Kidney epithelial cell (primary cell): ENCODE data around the gene ZNF79. TPM values are rescaled to one million over a fixed set of nuclear protein-coding genes. Genes with fewer than 3 reads are reported as not detected.

Experiments used
- DNase-seq: peaks from one replicate; pipeline ENCODE4 v3.0.0-alpha.2; 2010; ENCODE audit warnings: low read depth
- H3K27me3 ChIP-seq: 2 replicates; pipeline ENCODE4 v1.6.0; 2011; ENCODE audit warnings: low read length; ENCODE audit not compliant: control insufficient read depth, insufficient read depth
- H3K36me3 ChIP-seq: 2 replicates; pipeline ENCODE4 v1.5.1; 2011; ENCODE audit warnings: low read length; ENCODE audit not compliant: control insufficient read depth, insufficient read depth
- H3K4me3 ChIP-seq: 2 replicates; pipeline ENCODE4 v1.5.1; 2011; ENCODE audit warnings: low read depth, mild to moderate bottlenecking, control low read depth, low read length
- total RNA-seq: library from RNA; depleted of rRNA; stranded (reverse); fragments of >200 nt; gene quantifications from 2 replicates; pipeline ENCODE4 v1.2.3, GENCODE V29; 2015
- TF ChIP-seq, protein P1 (sequence below): IDR thresholded peaks from 2 replicates; pipeline ENCODE4 v1.5.1; 2011; ENCODE audit warnings: mild to moderate bottlenecking, moderate library complexity, low read length, control low read depth, inconsistent platforms; ENCODE audit not compliant: insufficient read depth, poor library complexity, severe bottlenecking

Gene ZNF79
- total RNA-seq = 5.1 and 5.7 TPM in 2 replicates

DNA sequence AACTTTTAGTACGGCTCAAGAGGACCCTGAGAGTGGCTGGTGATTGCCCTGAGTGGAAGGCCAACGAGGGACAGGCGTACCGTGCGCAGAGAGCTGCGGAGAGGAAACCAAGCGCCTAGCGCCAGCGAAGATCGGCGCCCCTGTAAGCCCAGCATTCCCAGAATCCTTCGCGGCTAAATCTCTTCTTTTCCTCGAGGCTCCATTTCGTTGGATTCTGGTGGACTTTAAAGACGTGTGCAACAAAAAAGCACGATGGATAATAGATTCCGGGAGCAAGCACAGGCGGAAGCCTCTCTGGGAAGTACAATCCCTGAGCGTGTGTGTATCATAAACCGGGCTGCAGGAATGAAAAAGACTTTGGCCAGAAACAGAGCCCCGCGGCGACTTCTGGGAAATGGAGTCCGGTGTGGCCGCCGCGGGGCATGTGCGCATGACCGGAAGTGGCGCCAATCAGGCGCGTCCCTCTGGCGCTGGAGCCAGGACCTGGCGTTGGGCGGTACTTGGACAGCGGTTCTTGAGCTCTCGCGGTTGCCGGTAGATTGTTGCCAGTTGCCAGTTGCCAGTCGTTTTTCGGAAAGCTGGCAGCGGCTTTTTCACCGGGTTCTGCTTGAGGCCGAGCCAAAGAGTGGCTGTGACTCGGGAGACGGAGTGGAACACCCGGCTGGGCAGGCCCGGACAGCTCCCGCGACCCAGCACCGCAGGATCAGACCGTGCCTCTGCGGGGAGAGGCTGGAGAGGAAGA is at the start of gene ZNF79:
ZNF79 (plus strand) TSS at position 449 of the 742 bp plus-strand sequence. CDS start 406 bp downstream, outside the sequence.
- TF ChIP-seq, protein P1, sequence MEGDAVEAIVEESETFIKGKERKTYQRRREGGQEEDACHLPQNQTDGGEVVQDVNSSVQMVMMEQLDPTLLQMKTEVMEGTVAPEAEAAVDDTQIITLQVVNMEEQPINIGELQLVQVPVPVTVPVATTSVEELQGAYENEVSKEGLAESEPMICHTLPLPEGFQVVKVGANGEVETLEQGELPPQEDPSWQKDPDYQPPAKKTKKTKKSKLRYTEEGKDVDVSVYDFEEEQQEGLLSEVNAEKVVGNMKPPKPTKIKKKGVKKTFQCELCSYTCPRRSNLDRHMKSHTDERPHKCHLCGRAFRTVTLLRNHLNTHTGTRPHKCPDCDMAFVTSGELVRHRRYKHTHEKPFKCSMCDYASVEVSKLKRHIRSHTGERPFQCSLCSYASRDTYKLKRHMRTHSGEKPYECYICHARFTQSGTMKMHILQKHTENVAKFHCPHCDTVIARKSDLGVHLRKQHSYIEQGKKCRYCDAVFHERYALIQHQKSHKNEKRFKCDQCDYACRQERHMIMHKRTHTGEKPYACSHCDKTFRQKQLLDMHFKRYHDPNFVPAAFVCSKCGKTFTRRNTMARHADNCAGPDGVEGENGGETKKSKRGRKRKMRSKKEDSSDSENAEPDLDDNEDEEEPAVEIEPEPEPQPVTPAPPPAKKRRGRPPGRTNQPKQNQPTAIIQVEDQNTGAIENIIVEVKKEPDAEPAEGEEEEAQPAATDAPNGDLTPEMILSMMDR = no peak
- Histone ChIP-seq H3K36me3 (no peaks in the 10 kb centered on the region), H3K4me3 (peak within 1 kb of the TSS; percentile 90), H3K27me3 (no peaks in the 10 kb centered on the region)
- DNase-seq = peak; percentile 69

DNA sequence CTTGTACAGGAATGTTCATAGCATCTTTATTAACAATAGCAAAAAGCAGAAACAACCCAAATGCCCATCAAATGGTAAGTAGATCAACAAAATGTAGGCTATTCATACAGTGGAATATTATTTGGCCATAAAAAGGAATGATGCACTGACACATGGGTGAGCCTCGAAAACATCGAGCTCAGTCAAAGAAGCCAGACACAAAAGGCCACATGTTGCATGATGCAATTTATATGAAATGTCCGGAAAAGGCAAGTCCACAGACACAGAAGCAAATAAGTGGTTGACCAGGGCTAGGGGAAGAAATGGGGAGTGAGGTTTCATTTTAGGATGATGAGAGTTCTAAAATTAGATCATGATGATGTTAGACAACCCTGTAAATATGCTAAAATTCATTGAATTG is 43.7 kb upstream of the ZNF79 start:
- Histone ChIP-seq H3K27me3 (no peaks in the 10 kb centered on the region), H3K4me3 (no peak overlapping the region), H3K36me3 (no peaks in the 10 kb centered on the region)
- TF ChIP-seq, protein P1 = no peak
- DNase-seq = no peak

DNA sequence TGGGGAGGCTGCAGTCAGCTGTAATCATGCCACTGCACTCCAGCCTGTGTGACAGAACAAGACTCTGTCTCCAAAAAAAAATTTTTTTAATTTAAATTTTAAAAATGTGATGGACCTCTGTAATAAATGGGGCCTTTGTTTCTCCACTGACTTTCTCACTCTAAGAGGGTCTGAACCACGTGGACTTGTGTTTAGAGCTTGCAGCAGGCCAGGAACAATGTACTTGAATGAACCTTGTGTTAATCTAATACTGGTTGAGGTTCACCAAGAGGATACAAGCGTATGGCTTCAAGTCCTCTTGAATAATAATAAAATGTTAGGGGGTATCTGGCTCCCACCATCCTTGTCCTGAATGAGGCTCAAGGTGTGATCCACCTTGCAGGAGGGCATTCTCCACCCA is 41.6 kb upstream of the ZNF79 start:
- TF ChIP-seq, protein P1 = no peak
- Histone ChIP-seq H3K4me3 (no peak overlapping the region), H3K36me3 (no peaks in the 10 kb centered on the region), H3K27me3 (no peaks in the 10 kb centered on the region)
- no peak for DNase-seq

DNA sequence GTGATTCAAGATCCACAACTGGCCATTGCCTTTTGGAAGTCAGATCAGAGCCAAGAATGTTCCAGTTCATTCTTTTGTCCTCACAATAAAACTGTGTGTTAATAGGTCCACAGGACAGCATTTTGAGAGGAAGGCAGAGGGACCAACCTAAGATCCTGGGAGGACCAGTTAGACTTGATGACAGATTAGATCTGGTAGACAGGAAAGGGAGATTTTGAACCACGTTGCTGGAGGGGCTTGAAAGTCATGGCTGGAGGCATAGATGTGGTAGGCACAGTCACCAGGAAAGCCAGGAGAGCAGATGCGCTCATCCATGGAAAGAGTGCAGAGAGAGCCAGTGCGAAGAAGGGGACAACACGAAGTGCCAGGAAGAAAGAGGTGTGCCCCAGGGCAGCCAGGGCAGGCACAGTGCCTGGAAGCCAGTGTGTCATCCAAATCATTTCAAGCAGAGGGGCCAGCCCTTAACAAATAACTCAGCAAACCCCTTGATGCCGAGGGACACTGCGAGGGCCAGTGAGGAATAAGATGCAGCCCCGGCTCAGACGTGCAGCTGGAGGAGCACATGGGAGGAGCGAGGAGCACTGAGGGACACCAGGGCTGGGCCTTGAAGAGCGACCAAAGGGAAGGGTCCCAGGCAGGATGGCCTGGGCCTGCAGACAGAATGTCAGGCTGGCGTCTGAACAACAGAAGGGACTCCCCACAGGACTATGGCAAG is 40.0 kb upstream of the ZNF79 start:
- no peak overlapping the region for H3K4me3 ChIP-seq
- no peaks in the 10 kb centered on the region for H3K36me3 ChIP-seq
- H3K27me3 ChIP-seq = no peaks in the 10 kb centered on the region
- no peak for DNase-seq
- TF ChIP-seq, protein P1 = no peak

DNA sequence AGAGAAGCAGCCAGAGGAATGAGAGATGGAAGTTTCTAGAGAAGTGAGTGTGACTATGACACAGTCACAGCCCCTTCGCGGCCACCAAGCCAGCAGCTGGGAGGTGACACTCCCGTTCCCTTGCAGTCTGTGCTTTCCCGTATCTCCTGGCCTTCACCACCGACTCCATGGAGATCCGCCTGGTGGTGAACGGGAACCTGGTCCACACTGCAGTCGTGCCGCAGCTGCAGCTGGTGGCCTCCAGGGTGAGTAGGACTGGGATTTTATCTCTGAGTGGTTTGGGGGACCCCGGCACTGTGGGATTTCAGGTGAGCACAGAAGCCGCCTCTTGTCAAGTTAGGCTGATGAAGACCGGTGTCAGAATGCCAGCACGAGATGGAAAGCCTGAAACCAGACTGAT is 39.3 kb upstream of the ZNF79 start:
- TF ChIP-seq, protein P1 = no peak
- DNase-seq = no peak
- no peaks in the 10 kb centered on the region for H3K36me3 ChIP-seq
- no peak overlapping the region for H3K4me3 ChIP-seq
- H3K27me3 ChIP-seq = no peaks in the 10 kb centered on the region
